G401 (cell line): ENCODE results near the gene STARD3. TPM values are rescaled to one million over a fixed set of nuclear protein-coding genes. Genes with fewer than 3 reads are reported as not detected.

Source experiments
- total RNA-seq: library from RNA; depleted of rRNA; stranded (reverse); fragments of >200 nt; shearing (Covaris generic); gene quantifications from 2 replicates; pipeline ENCODE4 v1.2.3, GENCODE V29; 2014; rRNA removed

The STARD3 gene
- total RNA-seq, 1 experiment from 2014 or later, result 30.8 TPM

Other genes starting within 250 kb of the STARD3 start
- 4.3 and 11.0 TPM in 2 replicates for gene FBXL20, start 235.5 kb upstream of the STARD3 start, total RNA-seq
- 22.0 and 22.5 TPM in 2 replicates for gene MED1, start 185.9 kb upstream of the STARD3 start, total RNA-seq
- 19.1 and 28.5 TPM in 2 replicates for gene CDK12, start 175.7 kb upstream of the STARD3 start, total RNA-seq
- not detected in 2 replicates for gene NEUROD2, start 29.2 kb upstream of the STARD3 start, total RNA-seq
- 3.4 and 8.6 TPM in 2 replicates for gene PPP1R1B, start 10.2 kb upstream of the STARD3 start, total RNA-seq
- 0.43 and 0.44 TPM in 2 replicates for gene TCAP, start 28.2 kb downstream of the STARD3 start, total RNA-seq
- not detected in 2 replicates for gene PNMT, start 31.3 kb downstream of the STARD3 start, total RNA-seq
- gene PGAP3, start 50.9 kb downstream of the STARD3 start, total RNA-seq, result 10.3 and 13.5 TPM in 2 replicates
- 41.1 and 44.7 TPM in 2 replicates for gene ERBB2, start 62.9 kb downstream of the STARD3 start, total RNA-seq
- 28.0 and 61.8 TPM in 2 replicates for gene MIEN1, start 93.4 kb downstream of the STARD3 start, total RNA-seq
- 1.7 and 2.0 TPM in 2 replicates for gene GRB7, start 100.8 kb downstream of the STARD3 start, total RNA-seq
- gene IKZF3, start 227.2 kb downstream of the STARD3 start, total RNA-seq, result not detected in 2 replicates
- not detected in 2 replicates for gene ZPBP2, start 231.1 kb downstream of the STARD3 start, total RNA-seq